ENCODE data around the gene TP53TG5. TPM values are rescaled to one million over a fixed set of nuclear protein-coding genes. Genes with fewer than 3 reads are reported as not detected.

The TP53TG5 gene
- total and polyA plus RNA-seq, 2 of the 8 experiments (the other 6 are each of a cell fraction or from before 2014, with no cell fraction given): not detected

DNA sequence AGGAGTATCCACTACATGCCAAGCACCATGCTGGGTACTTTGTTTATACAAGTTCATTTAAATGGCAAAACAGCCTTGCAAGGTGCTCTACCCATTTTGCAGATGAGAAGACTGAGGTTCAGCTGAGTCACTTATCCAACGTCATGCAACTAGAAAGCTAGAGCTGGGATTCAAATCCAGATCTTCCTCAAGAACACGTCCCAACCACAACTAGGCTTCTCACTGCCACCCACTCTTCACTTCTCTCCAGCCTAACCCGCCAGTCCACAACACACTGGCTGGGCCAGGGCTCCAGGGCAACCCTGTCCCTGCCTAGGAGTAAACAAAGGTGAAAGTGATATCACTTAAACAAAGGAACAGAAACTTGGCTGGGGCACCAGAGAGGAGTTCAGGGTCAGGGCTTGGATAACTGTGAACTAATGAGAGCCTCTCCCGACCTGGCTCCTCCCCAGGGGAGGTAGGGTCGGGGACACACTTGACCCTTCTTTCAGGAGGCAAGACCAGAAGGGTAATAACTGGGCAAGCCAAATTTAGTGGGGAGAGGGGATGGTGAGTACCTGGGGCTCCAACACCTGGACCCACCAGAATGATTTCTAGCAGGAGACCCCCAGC lies 37.8 kb downstream of the TP53TG5 start (continued):
- TF ChIP-seq, protein P1, sequence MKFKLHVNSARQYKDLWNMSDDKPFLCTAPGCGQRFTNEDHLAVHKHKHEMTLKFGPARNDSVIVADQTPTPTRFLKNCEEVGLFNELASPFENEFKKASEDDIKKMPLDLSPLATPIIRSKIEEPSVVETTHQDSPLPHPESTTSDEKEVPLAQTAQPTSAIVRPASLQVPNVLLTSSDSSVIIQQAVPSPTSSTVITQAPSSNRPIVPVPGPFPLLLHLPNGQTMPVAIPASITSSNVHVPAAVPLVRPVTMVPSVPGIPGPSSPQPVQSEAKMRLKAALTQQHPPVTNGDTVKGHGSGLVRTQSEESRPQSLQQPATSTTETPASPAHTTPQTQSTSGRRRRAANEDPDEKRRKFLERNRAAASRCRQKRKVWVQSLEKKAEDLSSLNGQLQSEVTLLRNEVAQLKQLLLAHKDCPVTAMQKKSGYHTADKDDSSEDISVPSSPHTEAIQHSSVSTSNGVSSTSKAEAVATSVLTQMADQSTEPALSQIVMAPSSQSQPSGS (IDR thresholded peaks at IDR 0.05; ENCODE audit: low read length): 0 out of 2 replicates have a peak, but pooled peaks have one; percentile 1
- no peak for TF ChIP-seq SIRT6 (IDR thresholded peaks at IDR 0.05; ENCODE audit: low read length)
- TF ChIP-seq HDAC2 (IDR thresholded peaks at IDR 0.05; ENCODE audit: borderline replicate concordance in 1 of 2, low read depth in 2 of 2, low read length in 2 of 2): peak in 1 of 2 experiments; percentile 57; a peak in 1 of 4 replicates
- peak; percentile 53 for TF ChIP-seq BACH1 (IDR thresholded peaks at IDR 0.05; ENCODE audit: low read length)
- no peak for TF ChIP-seq HDAC6 (IDR thresholded peaks at IDR 0.05; ENCODE audit: low read depth, low read length)
- no peak for TF ChIP-seq GTF2F1 (IDR thresholded peaks at IDR 0.05; ENCODE audit: borderline replicate concordance, low read depth, low read length)

All from H1 (cell line).